ENCODE results near the gene RAB14. TPM values are rescaled to one million over a fixed set of nuclear protein-coding genes. Genes with fewer than 3 reads are reported as not detected.

Gene RAB14
- total and polyA plus RNA-seq, 8 donors = 16.8 to 60.4 (median 34.0) TPM

DNA sequence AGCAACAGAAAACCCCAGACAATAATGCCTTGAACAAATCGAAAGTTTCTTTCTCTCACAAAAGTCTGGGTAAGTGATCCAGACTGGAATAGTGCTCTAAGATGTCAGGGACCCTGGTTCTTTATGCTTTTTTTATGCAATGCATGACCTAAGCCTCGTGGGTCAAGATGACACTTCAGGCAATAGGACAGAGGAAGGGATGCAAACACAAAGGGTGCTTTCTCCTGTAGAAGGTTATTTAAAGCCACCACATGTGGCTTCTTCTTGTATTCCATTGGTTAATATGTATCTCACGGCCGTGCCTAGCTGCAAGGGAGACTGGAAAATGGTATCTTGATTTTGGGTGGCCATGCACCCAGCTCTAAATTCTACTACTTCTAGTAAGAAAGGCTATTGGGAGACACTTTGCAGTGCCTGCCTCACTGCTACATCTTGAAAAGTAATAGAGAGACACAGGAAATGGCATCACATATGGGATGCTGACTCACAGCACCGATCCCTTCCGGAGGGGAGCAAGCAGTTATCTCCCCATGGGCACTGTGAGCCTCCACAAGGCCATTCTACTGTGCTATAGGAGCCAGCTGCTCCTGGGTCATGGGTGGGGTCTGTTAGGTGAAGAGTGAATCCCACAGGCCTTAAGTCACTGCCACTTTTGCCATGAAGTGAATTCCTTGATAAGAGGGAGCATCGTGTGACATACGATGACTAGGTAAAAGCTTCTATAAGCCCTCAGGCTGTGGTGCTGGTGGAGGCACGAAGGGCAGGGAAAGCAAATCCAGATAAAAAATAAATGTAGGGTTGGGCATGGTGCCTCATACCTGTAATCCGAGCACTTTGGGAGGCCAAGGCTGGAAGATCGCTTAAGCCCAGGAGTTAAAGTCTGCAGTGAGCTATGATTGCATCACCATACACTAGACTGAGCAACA lies 32.5 kb upstream of the RAB14 start:
- no peaks in the 10 kb centered on the region for H3K4me1 ChIP-seq
- no peaks in the 10 kb centered on the region for H3K27me3 ChIP-seq
- intact Hi-C loops (cut with DNase I; ENCODE audit: low total_unique reads) = no loop called here
- no peak overlapping the region for H3K4me3 ChIP-seq
- WGBS, 5 donors = 75 to 88% (median 84%) methylated on average over 11 of the region's 11 CpGs
- no peak overlapping the region for H3K27ac ChIP-seq
- H3K36me3 ChIP-seq = peaks cover 0 to 9% (median 0%) of the 10 kb centered on the region in 4 donors
- H3K9me3 ChIP-seq = no peaks in the 10 kb centered on the region
- no peak for TF ChIP-seq EP300 (IDR thresholded peaks at IDR 0.05)
- TF ChIP-seq POLR2A (IDR thresholded peaks at IDR 0.05) = no peak
- TF ChIP-seq POLR2AphosphoS5 (IDR thresholded peaks at IDR 0.05) = no peak
- TF ChIP-seq, protein P1, sequence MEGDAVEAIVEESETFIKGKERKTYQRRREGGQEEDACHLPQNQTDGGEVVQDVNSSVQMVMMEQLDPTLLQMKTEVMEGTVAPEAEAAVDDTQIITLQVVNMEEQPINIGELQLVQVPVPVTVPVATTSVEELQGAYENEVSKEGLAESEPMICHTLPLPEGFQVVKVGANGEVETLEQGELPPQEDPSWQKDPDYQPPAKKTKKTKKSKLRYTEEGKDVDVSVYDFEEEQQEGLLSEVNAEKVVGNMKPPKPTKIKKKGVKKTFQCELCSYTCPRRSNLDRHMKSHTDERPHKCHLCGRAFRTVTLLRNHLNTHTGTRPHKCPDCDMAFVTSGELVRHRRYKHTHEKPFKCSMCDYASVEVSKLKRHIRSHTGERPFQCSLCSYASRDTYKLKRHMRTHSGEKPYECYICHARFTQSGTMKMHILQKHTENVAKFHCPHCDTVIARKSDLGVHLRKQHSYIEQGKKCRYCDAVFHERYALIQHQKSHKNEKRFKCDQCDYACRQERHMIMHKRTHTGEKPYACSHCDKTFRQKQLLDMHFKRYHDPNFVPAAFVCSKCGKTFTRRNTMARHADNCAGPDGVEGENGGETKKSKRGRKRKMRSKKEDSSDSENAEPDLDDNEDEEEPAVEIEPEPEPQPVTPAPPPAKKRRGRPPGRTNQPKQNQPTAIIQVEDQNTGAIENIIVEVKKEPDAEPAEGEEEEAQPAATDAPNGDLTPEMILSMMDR (IDR thresholded peaks at IDR 0.05) = no peak
- DNase-seq = no peak

GRCh38 chr9:121232251-121232650 lies 30.6 kb upstream of the RAB14 start:
- no peak for TF ChIP-seq POLR2A (IDR thresholded peaks at IDR 0.05)
- TF ChIP-seq, protein P1 (IDR thresholded peaks at IDR 0.05) = no peak
- TF ChIP-seq POLR2AphosphoS5 (IDR thresholded peaks at IDR 0.05) = no peak
- no peak for TF ChIP-seq EP300 (IDR thresholded peaks at IDR 0.05)
- Histone ChIP-seq H3K27me3 (no peaks in the 10 kb centered on the region), H3K27ac (no peak overlapping the region), H3K4me1 (no peaks in the 10 kb centered on the region), H3K36me3 (peaks cover 0 to 9% (median 0%) of the 10 kb centered on the region in 4 donors), H3K9me3 (no peaks in the 10 kb centered on the region), H3K4me3 (no peak overlapping the region)
- DNase-seq = no peak
- WGBS, 5 donors = 89 to 97% (median 96%) methylated on average over 4 of the region's 4 CpGs
- intact Hi-C loops (cut with DNase I; ENCODE audit: low total_unique reads) = no loop called here

GRCh38 chr9:121230256-121230655 lies 28.6 kb upstream of the RAB14 start:
- Histone ChIP-seq H3K27ac (no peak overlapping the region), H3K4me3 (no peak overlapping the region), H3K4me1 (no peaks in the 10 kb centered on the region), H3K36me3 (peaks cover 0 to 6% (median 0%) of the 10 kb centered on the region in 4 donors), H3K9me3 (no peaks in the 10 kb centered on the region), H3K27me3 (no peaks in the 10 kb centered on the region)
- intact Hi-C loops (cut with DNase I; ENCODE audit: low total_unique reads) = no loop called here
- 64 to 78% (median 71%) methylated on average over 5 of the region's 5 CpGs for WGBS, 5 donors
- DNase-seq = no peak
- TF ChIP-seq POLR2A (IDR thresholded peaks at IDR 0.05) = no peak
- TF ChIP-seq POLR2AphosphoS5 (IDR thresholded peaks at IDR 0.05) = no peak
- TF ChIP-seq, protein P1 (IDR thresholded peaks at IDR 0.05) = no peak
- TF ChIP-seq EP300 (IDR thresholded peaks at IDR 0.05) = no peak

- no peak for TF ChIP-seq POLR2AphosphoS5 (IDR thresholded peaks at IDR 0.05)
- no peak for TF ChIP-seq EP300 (IDR thresholded peaks at IDR 0.05)
- TF ChIP-seq, protein P1 (IDR thresholded peaks at IDR 0.05) = no peak
- TF ChIP-seq POLR2A (IDR thresholded peaks at IDR 0.05) = no peak
- 34 to 58% (median 45%) methylated on average over 4 of the region's 4 CpGs for WGBS, 5 donors
- H3K36me3 ChIP-seq = peaks cover 0 to 6% (median 0%) of the 10 kb centered on the region in 4 donors
- no peaks in the 10 kb centered on the region for H3K27me3 ChIP-seq
- no peak overlapping the region for H3K4me3 ChIP-seq
- no peaks in the 10 kb centered on the region for H3K9me3 ChIP-seq
- peaks cover 0 to under 1% (median 0%) of the 10 kb centered on the region in 4 donors for H3K4me1 ChIP-seq
- no peak for DNase-seq
- intact Hi-C loops (cut with DNase I; ENCODE audit: low total_unique reads) = no loop called here
- no peak overlapping the region for H3K27ac ChIP-seq
Observed at GRCh38 chr9:121227862-121228261, 26.2 kb upstream of the RAB14 start.

Measured in stomach (tissue), 9 donors.